Ovary (tissue), 3 donors: Measurements from ENCODE around the gene STYXL1.

Experiments
- POLR2A ChIP-seq: fragments of 450-650 bp; IDR thresholded peaks from one replicate; pipeline ENCODE4 v1.6.1; 2017; ENCODE audit warnings: antibody characterized with exemption, mild to moderate bottlenecking, moderate library complexity
- TF ChIP-seq, protein P1 (sequence below), 3 donors: fragments of 450-650 bp in 2 of 3; fragments of 200-600 bp in 1 of 3; IDR thresholded peaks; one replicate each; pipeline versions ENCODE4 v1.5.1 to v1.8.0; 2016 to 2022; ENCODE audit warnings: antibody characterized with exemption in 3 of 3, mild to moderate bottlenecking in 1 of 3
- donor health status: DM: no; HTN: no; CAD: no.

DNA sequence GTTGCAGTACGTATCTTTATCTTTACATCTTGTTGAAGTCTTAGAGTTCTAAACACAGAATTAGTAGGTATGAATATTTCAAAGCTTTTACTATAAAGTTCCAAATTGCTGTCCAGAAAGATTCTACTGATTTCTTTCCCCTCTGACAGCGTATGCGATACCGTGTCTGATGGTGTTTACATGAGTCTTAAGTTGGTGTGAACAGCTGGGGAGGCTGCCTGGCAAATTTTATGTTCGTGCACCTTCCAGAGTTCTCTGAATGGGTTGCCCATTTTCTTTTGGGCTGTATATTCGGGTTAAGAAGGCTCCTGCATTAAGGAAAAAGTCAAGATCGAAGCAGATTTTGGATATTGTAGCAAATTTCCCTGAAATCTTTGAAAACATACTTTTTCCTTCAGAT lies 8.4 kb upstream of the STYXL1 start:
- TF ChIP-seq, protein P1, sequence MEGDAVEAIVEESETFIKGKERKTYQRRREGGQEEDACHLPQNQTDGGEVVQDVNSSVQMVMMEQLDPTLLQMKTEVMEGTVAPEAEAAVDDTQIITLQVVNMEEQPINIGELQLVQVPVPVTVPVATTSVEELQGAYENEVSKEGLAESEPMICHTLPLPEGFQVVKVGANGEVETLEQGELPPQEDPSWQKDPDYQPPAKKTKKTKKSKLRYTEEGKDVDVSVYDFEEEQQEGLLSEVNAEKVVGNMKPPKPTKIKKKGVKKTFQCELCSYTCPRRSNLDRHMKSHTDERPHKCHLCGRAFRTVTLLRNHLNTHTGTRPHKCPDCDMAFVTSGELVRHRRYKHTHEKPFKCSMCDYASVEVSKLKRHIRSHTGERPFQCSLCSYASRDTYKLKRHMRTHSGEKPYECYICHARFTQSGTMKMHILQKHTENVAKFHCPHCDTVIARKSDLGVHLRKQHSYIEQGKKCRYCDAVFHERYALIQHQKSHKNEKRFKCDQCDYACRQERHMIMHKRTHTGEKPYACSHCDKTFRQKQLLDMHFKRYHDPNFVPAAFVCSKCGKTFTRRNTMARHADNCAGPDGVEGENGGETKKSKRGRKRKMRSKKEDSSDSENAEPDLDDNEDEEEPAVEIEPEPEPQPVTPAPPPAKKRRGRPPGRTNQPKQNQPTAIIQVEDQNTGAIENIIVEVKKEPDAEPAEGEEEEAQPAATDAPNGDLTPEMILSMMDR (IDR thresholded peaks at IDR 0.05) = no peak
- no peak for TF ChIP-seq POLR2A
